GM19238 (cell line): ENCODE data around the gene TSSK6.
A peak's percentile ranks its signal among the peaks of the same experiment; 100 is the strongest.

ENCODE experiments used
- DNase-seq: peaks from one replicate; pipeline ENCODE4 v3.0.0; 2011; ENCODE audit warnings: low spot score; ENCODE audit not compliant: insufficient read length

The TSSK6 gene

GRCh38 chr19:19544954-19545591, 29.7 kb upstream of the TSSK6 start:
- DNase-seq = no peak

GRCh38 chr19:19544257-19544953, 29.1 kb upstream of the TSSK6 start:
- DNase-seq = no peak

GRCh38 chr19:19543640-19544039, 28.3 kb upstream of the TSSK6 start:
- DNase-seq = no peak

- DNase-seq = no peak
Observed at GRCh38 chr19:19543101-19543500, 27.8 kb upstream of the TSSK6 start.

GRCh38 chr19:19542507-19542906, 27.2 kb upstream of the TSSK6 start:
- no peak for DNase-seq

- DNase-seq = no peak
Observed at GRCh38 chr19:19541616-19542015, 26.3 kb upstream of the TSSK6 start.

- DNase-seq = peak; percentile 64
Observed at GRCh38 chr19:19540715-19541515, 25.6 kb upstream of the TSSK6 start.

GRCh38 chr19:19540064-19540714, 24.8 kb upstream of the TSSK6 start:
- DNase-seq = no peak

GRCh38 chr19:19539698-19540063, 24.3 kb upstream of the TSSK6 start:
- no peak for DNase-seq

- DNase-seq = no peak
Observed at GRCh38 chr19:19538785-19539166, 23.4 kb upstream of the TSSK6 start.

GRCh38 chr19:19538061-19538784, 22.9 kb upstream of the TSSK6 start, which contains the start of gene CILP2:
Gene CILP2, plus strand, starts transcription at chr19:19538265. Its CDS starts 85 bp downstream, at chr19:19538350.
- no peak for DNase-seq

GRCh38 chr19:19537075-19538048, 22.0 kb upstream of the TSSK6 start:
- DNase-seq = no peak

- DNase-seq = no peak
Observed at GRCh38 chr19:19535311-19536191, 20.2 kb upstream of the TSSK6 start.

GRCh38 chr19:19534556-19535265, 19.4 kb upstream of the TSSK6 start:
- DNase-seq = no peak

- DNase-seq = no peak
Observed at GRCh38 chr19:19533841-19534240, 18.5 kb upstream of the TSSK6 start.

- DNase-seq = no peak
Observed at GRCh38 chr19:19532806-19533701, 17.7 kb upstream of the TSSK6 start.
